HCT116 (cell line): Measurements from ENCODE around the gene TP63. TPM values are rescaled to one million over a fixed set of nuclear protein-coding genes. Genes with fewer than 3 reads are reported as not detected.

Source experiments
- microRNA counts: library from miRNA; unstranded; fragments of <30 nt; microRNA quantifications from one replicate; lab custom pipeline; 2015
- microRNA-seq: library from miRNA; unstranded; fragments of <30 nt; microRNA quantifications from one replicate; pipeline ENCODE4, GENCODE V29; 2016; ENCODE audit warnings: borderline number of aligned reads
- total RNA-seq: library from RNA; stranded (reverse); gene quantifications from one replicate; pipeline ENCODE4 v1.2.1, GENCODE V29; 2021; ENCODE audit not compliant: unreplicated experiment

The TP63 gene
- total RNA-seq, 1 experiment from 2014 or later = not detected

MicroRNA genes within 50 kb of the gene (microRNA counts, 767-probe panel; counts per million panel counts)
- microRNA hsa-miR-944 (lab: Ali Mortazavi, UCI) = not detected

Small RNA genes within 50 kb of the gene (microRNA-seq; reads per million reads assigned to microRNA genes)
- not detected for gene MIR944
